Measurements from ENCODE around the gene LRRC37A. TPM values are rescaled to one million over a fixed set of nuclear protein-coding genes. Genes with fewer than 3 reads are reported as not detected.
A peak's percentile ranks its signal among the peaks of the same experiment; 100 is the strongest.
"Not testable (repeated sequence)": the region's sequence is repeated elsewhere in the genome, so short reads cannot be mapped to it uniquely, and the experiment has no call there.

Gene LRRC37A
- total RNA-seq, 1 experiment from 2014 or later = 1.3 TPM

DNA sequence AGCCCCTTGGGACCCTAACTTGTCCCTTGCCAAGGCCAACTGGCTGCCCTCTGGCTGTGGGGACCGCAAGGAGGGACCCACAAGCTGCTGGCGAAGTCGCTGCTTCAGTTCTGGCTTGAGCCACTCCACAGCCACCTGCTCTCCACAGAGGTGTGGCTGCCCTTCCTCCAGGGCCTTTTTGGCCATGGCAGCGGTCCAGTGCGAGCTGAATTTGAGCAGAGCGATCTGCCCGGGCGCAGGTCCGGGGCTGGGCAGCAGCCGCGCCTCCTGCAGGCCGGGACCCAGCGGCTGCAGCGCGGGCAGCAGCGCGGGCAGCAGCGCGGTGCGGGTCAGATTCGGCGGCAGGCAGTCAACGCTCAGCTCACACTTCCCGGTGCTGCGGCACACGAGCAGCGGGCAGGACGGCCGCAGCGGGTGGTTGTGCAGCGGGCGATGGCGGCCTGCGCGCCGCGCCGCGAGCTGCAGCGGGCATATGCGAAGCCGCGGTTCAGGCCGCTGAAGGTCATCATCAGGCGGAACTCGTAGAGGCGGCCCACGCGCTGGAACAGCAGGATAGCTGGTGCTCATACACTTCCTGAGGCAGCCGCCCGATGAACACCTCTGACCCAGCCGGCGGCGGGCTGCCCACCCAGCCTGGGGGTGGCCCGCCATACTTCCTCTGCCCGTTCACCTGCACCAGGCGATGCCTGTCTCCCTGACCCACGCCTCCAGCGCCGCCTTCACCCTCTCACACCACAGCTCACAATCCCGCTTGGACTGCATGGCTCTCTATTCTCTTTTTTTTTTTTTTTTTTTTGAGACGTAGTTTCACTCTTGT is 34.9 kb upstream of the LRRC37A start:
- Histone ChIP-seq H3K4me2 (peak overlapping the region; percentile 69), H2AFZ (peak overlapping the region; percentile 70; the same call in 1 of the 2 replicates), H3K4me3 (peak overlapping the region; percentile 51; the same call in 1 of the 2 replicates), H3F3A (ENCODE audit: insufficient read depth, low read depth) (peaks cover 29% of the 10 kb centered on the region), H3K4me1 (replicated peaks; ENCODE audit: insufficient read depth) (peaks cover 16% of the 10 kb centered on the region)
- DNase-seq = peak in 1 of 2 experiments; percentile 41
- CTCF ChIA-PET = interaction anchor here (0.6 kb wide), 2 partner anchors 67 to 196 kb away, joined by 4 to 8 read pairs; partner anchors contain the start of gene KANSL1
- H3K36me3 ChIP-seq (ENCODE audit: low read depth); H4K20me1 ChIP-seq (ENCODE audit: insufficient read depth); H3K79me2 ChIP-seq (ENCODE audit: low read depth); H3K27me3 ChIP-seq (ENCODE audit: insufficient read depth, low read depth); BruUV-seq (replicated peaks); H3K9me3 ChIP-seq (ENCODE audit: insufficient read depth, low read depth); intact Hi-C loops (cut with micrococcal nuclease; ENCODE audit: unreplicated experiment); H3K27ac ChIP-seq; H3K9me2 ChIP-seq (ENCODE audit: insufficient read depth); POLR2A ChIA-PET (ENCODE audit: unreplicated experiment): not testable (repeated sequence)

DNA sequence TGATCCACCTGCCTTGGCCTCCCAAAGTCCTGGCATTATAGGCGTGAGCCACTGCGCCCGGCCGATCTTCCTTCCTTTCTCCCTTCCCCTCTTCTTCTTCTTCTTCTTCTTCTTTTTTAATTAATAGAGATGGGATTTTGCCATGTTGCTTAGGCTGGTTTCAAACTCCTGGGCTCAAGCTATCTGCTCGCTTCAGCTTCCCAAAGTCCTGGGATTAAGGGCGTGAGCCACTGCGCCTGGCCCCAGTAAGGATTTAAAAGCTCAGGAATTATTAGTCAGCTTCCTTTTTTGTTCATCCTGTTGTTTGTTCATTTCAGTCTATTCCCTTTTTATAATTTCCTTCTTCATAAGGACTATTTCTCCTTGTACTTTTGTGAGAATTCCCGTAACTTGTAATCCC is 32.7 kb upstream of the LRRC37A start:
- Histone ChIP-seq H2AFZ (no peak overlapping the region), H3K36me3 (ENCODE audit: low read depth) (no peaks in the 10 kb centered on the region), H3K4me1 (replicated peaks; ENCODE audit: insufficient read depth) (peaks cover 31% of the 10 kb centered on the region), H3K27me3 (ENCODE audit: insufficient read depth, low read depth) (no peaks in the 10 kb centered on the region), H3K4me2 (no peak overlapping the region), H3K9me2 (ENCODE audit: insufficient read depth) (no peaks in the 10 kb centered on the region), H4K20me1 (ENCODE audit: insufficient read depth) (no peaks in the 10 kb centered on the region), H3K4me3 (no peak overlapping the region), H3F3A (ENCODE audit: insufficient read depth, low read depth) (peaks cover 44% of the 10 kb centered on the region), H3K79me2 (ENCODE audit: low read depth) (no peaks in the 10 kb centered on the region), H3K27ac (no peak overlapping the region), H3K9me3 (ENCODE audit: insufficient read depth, low read depth) (no peaks in the 10 kb centered on the region)
- intact Hi-C loops (cut with micrococcal nuclease; ENCODE audit: unreplicated experiment) = no loop called here
- ChIA-PET CTCF (no interaction called here), POLR2A (ENCODE audit: unreplicated experiment) (no interaction called here)
- TF ChIP-seq EZH2 (IDR thresholded peaks at IDR 0.05; ENCODE audit: low read depth) (no peak), CTCF (conservative IDR thresholded peaks at IDR 0.05) (no peak)
- BruUV-seq (replicated peaks) = no TSS peak
- no peak for DNase-seq

DNA sequence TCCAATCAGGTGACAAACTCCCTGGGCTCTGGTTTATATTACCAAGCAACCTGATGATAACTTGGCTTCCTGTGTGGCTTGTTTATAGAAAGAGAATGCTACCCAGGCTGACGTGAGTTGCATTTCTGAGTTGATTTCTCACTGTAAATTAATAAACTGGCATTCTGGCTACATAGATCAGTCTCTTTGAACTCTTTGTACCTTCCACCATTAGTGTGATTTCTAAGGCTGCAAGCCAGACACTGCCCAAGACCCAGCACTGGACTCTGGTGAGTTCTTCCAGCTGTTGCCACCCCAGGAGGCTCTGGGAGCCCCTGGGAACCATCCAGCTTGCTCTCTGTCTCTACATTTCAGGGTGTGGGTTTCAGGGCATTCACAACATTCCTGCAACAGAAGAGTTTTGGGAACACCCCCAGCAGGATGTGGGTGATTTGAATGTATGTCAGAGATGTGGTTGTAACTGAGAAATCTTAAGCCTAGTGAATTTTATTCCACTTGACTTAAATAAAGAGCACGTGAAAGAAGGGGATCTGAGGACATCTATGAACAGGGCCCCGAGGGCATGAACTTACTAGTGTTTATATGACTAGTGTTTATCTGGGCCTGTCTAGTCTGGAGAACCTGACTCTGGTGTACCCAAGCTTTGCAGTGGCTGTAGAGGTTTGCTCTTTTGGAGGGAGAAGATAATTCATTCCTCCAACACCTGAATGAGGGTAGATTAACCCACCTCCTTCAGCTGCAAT is 30.3 kb upstream of the LRRC37A start:
- Histone ChIP-seq H3K79me2 (ENCODE audit: low read depth) (no peaks in the 10 kb centered on the region), H3F3A (ENCODE audit: insufficient read depth, low read depth) (peaks cover 53% of the 10 kb centered on the region), H3K27me3 (ENCODE audit: insufficient read depth, low read depth) (no peaks in the 10 kb centered on the region), H3K9me2 (ENCODE audit: insufficient read depth) (no peaks in the 10 kb centered on the region), H2AFZ (0 out of 2 replicates have a peak overlapping the region, but pooled peaks have one; percentile 15), H3K4me3 (no peak overlapping the region), H3K4me2 (peak overlapping the region; percentile 59), H3K4me1 (replicated peaks; ENCODE audit: insufficient read depth) (peaks cover 31% of the 10 kb centered on the region), H3K36me3 (ENCODE audit: low read depth) (no peaks in the 10 kb centered on the region), H3K27ac (peak overlapping the region; percentile 81), H4K20me1 (ENCODE audit: insufficient read depth) (no peaks in the 10 kb centered on the region), H3K9me3 (ENCODE audit: insufficient read depth, low read depth) (no peaks in the 10 kb centered on the region)
- BruUV-seq (replicated peaks) = no TSS peak
- TF ChIP-seq CTCF (conservative IDR thresholded peaks at IDR 0.05) (no peak), EZH2 (IDR thresholded peaks at IDR 0.05; ENCODE audit: low read depth) (no peak)
- peak; percentile 48 to 84 for DNase-seq
- CTCF ChIA-PET = no interaction called here
- intact Hi-C loops (cut with micrococcal nuclease; ENCODE audit: unreplicated experiment) = no loop called here
- POLR2A ChIA-PET (ENCODE audit: unreplicated experiment) = interaction anchor here (0.6 kb wide), 1 partner anchor 22 kb away, joined by 14 read pairs; no protein-coding TSS in a partner anchor

DNA sequence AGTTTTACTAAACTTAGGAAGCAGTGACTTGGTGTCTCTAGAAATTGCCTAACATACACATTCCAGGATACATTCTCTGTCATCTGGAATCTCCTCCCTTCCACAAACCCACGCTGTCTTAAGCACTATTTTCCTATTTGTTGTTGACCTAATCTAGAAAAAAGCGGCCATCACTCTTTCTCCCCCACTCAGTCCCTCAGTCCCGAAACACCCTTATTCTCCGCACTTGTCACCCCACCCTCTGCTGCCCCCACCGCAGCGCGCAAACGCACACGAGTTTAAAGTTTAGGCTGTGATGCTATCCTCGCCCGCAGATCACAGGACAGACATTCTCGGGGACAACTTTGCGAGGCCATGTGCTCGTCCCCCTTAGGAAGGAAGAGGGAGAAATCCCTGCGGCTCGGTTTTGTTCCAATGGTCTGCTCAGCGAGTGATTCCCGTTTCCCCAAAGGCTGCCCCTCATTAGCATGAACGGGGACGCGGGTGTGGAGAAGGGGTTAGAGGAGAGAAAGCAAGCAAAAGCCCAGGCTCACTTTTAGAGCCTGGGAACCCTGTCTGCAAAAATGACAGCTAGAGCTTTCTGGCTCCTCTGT is 28.8 kb upstream of the LRRC37A start:
- Histone ChIP-seq H3F3A (ENCODE audit: insufficient read depth, low read depth) (peaks cover 48% of the 10 kb centered on the region), H3K4me1 (replicated peaks; ENCODE audit: insufficient read depth) (peaks cover 31% of the 10 kb centered on the region), H3K4me3 (peak overlapping the region; percentile 69), H2AFZ (peak overlapping the region; percentile 87), H3K27ac (peak overlapping the region; percentile 51; the same call in 1 of the 2 replicates), H3K4me2 (peak overlapping the region; percentile 93)
- DNase-seq; intact Hi-C loops (cut with micrococcal nuclease; ENCODE audit: unreplicated experiment); H3K9me3 ChIP-seq (ENCODE audit: insufficient read depth, low read depth); CTCF ChIA-PET; H3K27me3 ChIP-seq (ENCODE audit: insufficient read depth, low read depth); H3K9me2 ChIP-seq (ENCODE audit: insufficient read depth); H3K36me3 ChIP-seq (ENCODE audit: low read depth); H3K79me2 ChIP-seq (ENCODE audit: low read depth); H4K20me1 ChIP-seq (ENCODE audit: insufficient read depth): not testable (repeated sequence)
- POLR2A ChIA-PET (ENCODE audit: unreplicated experiment) = interaction anchor here (0.6 to 0.7 kb wide), 2 partner anchors 487 to 820 kb away, joined by 3 read pairs; no protein-coding TSS in a partner anchor
- TSS peak; percentile 70 for BruUV-seq (replicated peaks)
